Measurements from ENCODE around the gene CSNK1A1L. TPM values are rescaled to one million over a fixed set of nuclear protein-coding genes. Genes with fewer than 3 reads are reported as not detected.
A peak's percentile ranks its signal among the peaks of the same experiment; 100 is the strongest.

Gene CSNK1A1L
- total and polyA plus RNA-seq, 10 of the 15 experiments (the other 5 are each of a cell fraction or from before 2014, with no cell fraction given) = not detected

DNA sequence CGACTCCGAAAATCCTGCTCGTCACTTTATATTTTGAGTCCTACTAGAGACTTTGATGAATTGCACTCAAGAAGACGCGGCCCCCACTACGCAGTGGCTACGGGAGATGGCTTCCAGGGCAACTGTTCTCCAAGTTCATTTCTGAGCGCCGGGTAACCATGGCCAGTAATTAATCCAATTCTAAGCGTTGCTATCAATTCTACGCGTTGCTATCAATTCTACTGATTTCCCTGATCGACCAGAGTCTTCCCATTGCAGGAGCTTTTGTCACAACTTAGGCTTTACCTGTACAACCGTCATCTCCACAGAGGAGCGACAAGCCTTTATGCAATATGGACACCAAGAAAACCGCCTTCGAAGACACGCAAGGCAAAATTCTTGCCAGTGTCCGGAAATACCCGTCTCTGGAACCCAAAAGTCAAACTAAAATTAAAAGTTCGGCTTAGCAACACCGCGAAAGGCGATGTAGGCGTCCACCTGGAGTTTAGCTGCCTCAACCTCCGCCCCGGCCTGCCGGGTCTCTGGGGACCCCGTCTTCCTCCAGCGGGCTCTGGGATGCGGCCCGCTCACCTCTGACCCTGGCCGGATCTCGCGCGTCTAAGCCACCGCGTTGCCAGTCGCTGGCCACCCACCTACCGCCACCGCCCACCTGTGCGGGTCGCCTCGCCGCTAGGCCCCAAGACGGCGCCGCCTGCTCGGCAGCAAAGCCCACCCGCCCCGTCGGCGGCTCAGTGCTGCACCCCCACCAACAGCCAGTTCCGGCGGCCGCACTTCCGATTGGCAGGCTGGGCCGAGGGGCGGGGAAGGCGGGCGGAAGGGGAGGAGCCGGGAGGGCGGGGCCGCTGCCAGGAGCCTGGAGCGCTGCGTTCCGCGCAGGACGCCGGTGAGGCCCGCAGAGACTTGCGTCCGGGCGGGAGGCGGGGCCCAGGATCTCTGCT, 46.3 kb downstream of the CSNK1A1L start, which contains the start of gene SUPT20H (continued):
- TF ChIP-seq TCF3 (IDR thresholded peaks at IDR 0.05; ENCODE audit: borderline replicate concordance, insufficient read depth, low read depth, low read length) = peak; percentile 42; the same call in 1 of the 2 replicates
- no peak; the same call in 1 of the 2 replicates for TF ChIP-seq RUNX3 (IDR thresholded peaks at IDR 0.05; ENCODE audit: low read length)
- TF ChIP-seq BMI1 (IDR thresholded peaks at IDR 0.05; ENCODE audit: borderline replicate concordance) = no peak
- TF ChIP-seq RELA (IDR thresholded peaks at IDR 0.05; ENCODE audit: borderline replicate concordance, partially characterized antibody) = peak; percentile 53
- no peak for TF ChIP-seq USF2 (IDR thresholded peaks at IDR 0.05; ENCODE audit: borderline replicate concordance, low read depth, low read length)
- TF ChIP-seq JUND (IDR thresholded peaks at IDR 0.05; ENCODE audit: low read depth, low read length) = no peak
- TF ChIP-seq, protein P1, sequence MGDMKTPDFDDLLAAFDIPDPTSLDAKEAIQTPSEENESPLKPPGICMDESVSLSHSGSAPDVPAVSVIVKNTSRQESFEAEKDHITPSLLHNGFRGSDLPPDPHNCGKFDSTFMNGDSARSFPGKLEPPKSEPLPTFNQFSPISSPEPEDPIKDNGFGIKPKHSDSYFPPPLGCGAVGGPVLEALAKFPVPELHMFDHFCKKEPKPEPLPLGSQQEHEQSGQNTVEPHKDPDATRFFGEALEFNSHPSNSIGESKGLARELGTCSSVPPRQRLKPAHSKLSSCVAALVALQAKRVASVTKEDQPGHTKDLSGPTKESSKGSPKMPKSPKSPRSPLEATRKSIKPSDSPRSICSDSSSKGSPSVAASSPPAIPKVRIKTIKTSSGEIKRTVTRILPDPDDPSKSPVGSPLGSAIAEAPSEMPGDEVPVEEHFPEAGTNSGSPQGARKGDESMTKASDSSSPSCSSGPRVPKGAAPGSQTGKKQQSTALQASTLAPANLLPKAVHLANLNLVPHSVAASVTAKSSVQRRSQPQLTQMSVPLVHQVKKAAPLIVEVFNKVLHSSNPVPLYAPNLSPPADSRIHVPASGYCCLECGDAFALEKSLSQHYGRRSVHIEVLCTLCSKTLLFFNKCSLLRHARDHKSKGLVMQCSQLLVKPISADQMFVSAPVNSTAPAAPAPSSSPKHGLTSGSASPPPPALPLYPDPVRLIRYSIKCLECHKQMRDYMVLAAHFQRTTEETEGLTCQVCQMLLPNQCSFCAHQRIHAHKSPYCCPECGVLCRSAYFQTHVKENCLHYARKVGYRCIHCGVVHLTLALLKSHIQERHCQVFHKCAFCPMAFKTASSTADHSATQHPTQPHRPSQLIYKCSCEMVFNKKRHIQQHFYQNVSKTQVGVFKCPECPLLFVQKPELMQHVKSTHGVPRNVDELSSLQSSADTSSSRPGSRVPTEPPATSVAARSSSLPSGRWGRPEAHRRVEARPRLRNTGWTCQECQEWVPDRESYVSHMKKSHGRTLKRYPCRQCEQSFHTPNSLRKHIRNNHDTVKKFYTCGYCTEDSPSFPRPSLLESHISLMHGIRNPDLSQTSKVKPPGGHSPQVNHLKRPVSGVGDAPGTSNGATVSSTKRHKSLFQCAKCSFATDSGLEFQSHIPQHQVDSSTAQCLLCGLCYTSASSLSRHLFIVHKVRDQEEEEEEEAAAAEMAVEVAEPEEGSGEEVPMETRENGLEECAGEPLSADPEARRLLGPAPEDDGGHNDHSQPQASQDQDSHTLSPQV (IDR thresholded peaks at IDR 0.05) = no peak
- TF ChIP-seq WRNIP1 (IDR thresholded peaks at IDR 0.05; ENCODE audit: borderline replicate concordance, low read depth, low read length) = no peak
- TF ChIP-seq STAT1 (conservative IDR thresholded peaks at IDR 0.05) = no peak
- no peak for TF ChIP-seq E2F4 (IDR thresholded peaks at IDR 0.05; ENCODE audit: low read depth, low read length)
- TF ChIP-seq, protein P2, sequence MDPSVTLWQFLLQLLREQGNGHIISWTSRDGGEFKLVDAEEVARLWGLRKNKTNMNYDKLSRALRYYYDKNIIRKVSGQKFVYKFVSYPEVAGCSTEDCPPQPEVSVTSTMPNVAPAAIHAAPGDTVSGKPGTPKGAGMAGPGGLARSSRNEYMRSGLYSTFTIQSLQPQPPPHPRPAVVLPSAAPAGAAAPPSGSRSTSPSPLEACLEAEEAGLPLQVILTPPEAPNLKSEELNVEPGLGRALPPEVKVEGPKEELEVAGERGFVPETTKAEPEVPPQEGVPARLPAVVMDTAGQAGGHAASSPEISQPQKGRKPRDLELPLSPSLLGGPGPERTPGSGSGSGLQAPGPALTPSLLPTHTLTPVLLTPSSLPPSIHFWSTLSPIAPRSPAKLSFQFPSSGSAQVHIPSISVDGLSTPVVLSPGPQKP (IDR thresholded peaks at IDR 0.05; ENCODE audit: low read depth, low read length) = peak; percentile 77
- TF ChIP-seq FOXM1 (IDR thresholded peaks at IDR 0.05; ENCODE audit: low read depth, low read length) = no peak
- no peak for TF ChIP-seq HDAC6 (IDR thresholded peaks at IDR 0.05; ENCODE audit: unreplicated experiment)
- TF ChIP-seq YBX1 (IDR thresholded peaks at IDR 0.05) = no peak
- TF ChIP-seq POLR2A (IDR thresholded peaks at IDR 0.05; ENCODE audit: low read depth, low read length) = peak; percentile 97
- TF ChIP-seq MEF2A (IDR thresholded peaks at IDR 0.05; ENCODE audit: insufficient read depth, low read depth, low read length) = no peak
- no peak for TF ChIP-seq PAX8 (IDR thresholded peaks at IDR 0.05)
- TF ChIP-seq POU2F2 (IDR thresholded peaks at IDR 0.05; ENCODE audit: borderline replicate concordance, low read depth, low read length) = no peak
- no peak for TF ChIP-seq MYC (IDR thresholded peaks at IDR 0.05; ENCODE audit: insufficient read depth, insufficient read length, insufficient replicate concordance, low read length, severe bottlenecking)
